HG03469 (cell line): Measurements from ENCODE around the gene PCDHB12.

ENCODE experiments used
- ATAC-seq: cut with Tn5 transposase; IDR thresholded peaks from one replicate; pipeline ENCODE4 v1.9.1; 2021; ENCODE audit warnings: mild to moderate bottlenecking, moderate library complexity, moderate number of reproducible peaks; ENCODE audit not compliant: unreplicated experiment

PCDHB12 gene

DNA sequence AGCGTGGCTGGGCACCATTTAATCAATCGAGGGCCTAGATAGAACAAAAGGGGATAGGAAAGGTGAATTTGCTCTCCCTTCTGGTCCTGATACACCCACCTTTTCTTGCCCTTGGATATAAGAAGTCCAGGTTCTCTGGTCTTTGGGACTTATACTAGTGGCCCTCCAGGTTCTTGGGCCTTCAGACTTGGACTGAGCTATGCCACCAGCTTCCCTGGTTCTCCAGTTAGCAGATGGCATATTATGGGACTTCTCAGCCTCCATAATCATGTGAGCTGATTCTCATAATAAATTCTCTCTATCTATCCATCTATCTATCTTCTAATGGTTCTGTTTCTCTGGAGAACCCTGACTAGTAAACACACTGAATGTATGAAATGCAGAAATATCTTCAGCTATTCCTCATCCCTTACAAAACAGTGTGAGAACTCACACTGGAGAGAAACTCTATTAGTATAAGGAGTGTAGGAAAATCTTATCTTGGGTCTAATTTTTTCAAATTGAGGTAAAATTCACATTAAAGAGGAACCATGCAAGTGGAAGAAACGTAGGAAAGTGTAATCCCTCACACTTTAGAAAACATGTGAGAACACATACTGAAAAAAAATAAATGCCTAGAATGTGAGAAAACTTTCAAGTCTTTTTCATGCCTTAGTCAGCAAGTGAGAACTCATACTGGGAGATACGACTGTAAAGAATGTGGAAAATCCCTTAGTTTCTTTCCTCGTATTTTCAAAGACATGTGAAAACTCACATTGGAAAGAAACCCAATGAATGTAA lies 52.1 kb downstream of the PCDHB12 start:
- no peak for ATAC-seq

DNA sequence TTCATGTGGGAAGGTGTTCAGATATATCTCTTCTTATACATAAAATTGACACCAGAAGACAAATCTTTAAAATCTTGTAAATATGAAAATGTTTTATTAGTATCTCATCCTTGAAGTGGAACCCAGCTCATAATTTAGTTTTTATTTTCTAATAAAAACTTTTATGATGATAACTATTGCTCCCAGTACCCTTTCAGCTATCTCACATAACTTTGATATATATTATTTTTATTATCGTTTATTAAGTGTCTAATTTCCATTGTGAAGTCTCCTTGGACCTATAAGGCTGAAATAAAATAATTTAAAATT lies 52.7 kb downstream of the PCDHB12 start:
- ATAC-seq, result no peak
